T-helper 1 cell (primary cell): ENCODE measurements around the gene BLOC1S3.
"Not testable (repeated sequence)": the region's sequence is repeated elsewhere in the genome, so short reads cannot be mapped to it uniquely, and the experiment has no call there.

Experiments used
- DNase-seq, 5 donors: peaks; one replicate each; pipeline ENCODE4 v3.0.0-alpha.2; 2012 to 2020

BLOC1S3 gene

GRCh38 chr19:45186509-45187334 lies 8.1 kb downstream of the BLOC1S3 start:
- no peak for DNase-seq

- peak in 1 of 5 donors; percentile 30 for DNase-seq
Measured at GRCh38 chr19:45187421-45188100, 9.0 kb downstream of the BLOC1S3 start.

GRCh38 chr19:45189971-45190370 lies 11.4 kb downstream of the BLOC1S3 start:
- DNase-seq = no peak

- no peak for DNase-seq
Measured at GRCh38 chr19:45191375-45191774, 12.8 kb downstream of the BLOC1S3 start.

- DNase-seq = no peak
Measured at GRCh38 chr19:45195764-45196163, 17.2 kb downstream of the BLOC1S3 start.

GRCh38 chr19:45200568-45200967 lies 22.0 kb downstream of the BLOC1S3 start:
- no peak for DNase-seq

- no peak for DNase-seq
Measured at GRCh38 chr19:45202637-45203036, 24.1 kb downstream of the BLOC1S3 start.

- DNase-seq = no peak
Measured at GRCh38 chr19:45205810-45206209, 27.2 kb downstream of the BLOC1S3 start.

- no peak for DNase-seq
Measured at GRCh38 chr19:45206328-45206727, 27.7 kb downstream of the BLOC1S3 start.

- no peak for DNase-seq
Measured at GRCh38 chr19:45211751-45212381, 33.3 kb downstream of the BLOC1S3 start.

- DNase-seq = no peak
Measured at GRCh38 chr19:45213031-45213430, 34.4 kb downstream of the BLOC1S3 start.

- DNase-seq = no peak
Measured at GRCh38 chr19:45215391-45216191, 37.0 kb downstream of the BLOC1S3 start.

- DNase-seq = no peak
Measured at GRCh38 chr19:45216667-45217066, 38.1 kb downstream of the BLOC1S3 start.

GRCh38 chr19:45217193-45217956 lies 38.8 kb downstream of the BLOC1S3 start:
- no peak for DNase-seq

- DNase-seq = no peak
Measured at GRCh38 chr19:45217957-45218334, 39.4 kb downstream of the BLOC1S3 start.

- DNase-seq = no peak
Measured at GRCh38 chr19:45218426-45218825, 39.8 kb downstream of the BLOC1S3 start.

GRCh38 chr19:45218911-45219743 lies 40.5 kb downstream of the BLOC1S3 start:
- DNase-seq = no peak

- no peak for DNase-seq
Measured at GRCh38 chr19:45222724-45223123, 44.1 kb downstream of the BLOC1S3 start.

GRCh38 chr19:45223879-45224278 lies 45.3 kb downstream of the BLOC1S3 start:
- DNase-seq = no peak

- DNase-seq = no peak
Measured at GRCh38 chr19:45224645-45225044, 46.1 kb downstream of the BLOC1S3 start.

GRCh38 chr19:45229056-45229455 lies 50.5 kb downstream of the BLOC1S3 start:
- DNase-seq = not testable (repeated sequence)
